Activated CD8-positive, alpha-beta memory T cell treated with anti-CD3 and anti-CD28 coated beads, Interleukin-2, amount 50 U/mL, for 1 hour (primary cell): ENCODE data around the gene SLC6A9.

ENCODE experiments used
- DNase-seq: peaks from one replicate; pipeline ENCODE4 v3.0.0-alpha.2; 2020; ENCODE audit errors: extremely low read depth

The SLC6A9 gene

GRCh38 chr1:44002165-44002564 is 29.1 kb downstream of the SLC6A9 start:
- DNase-seq, result no peak

DNA sequence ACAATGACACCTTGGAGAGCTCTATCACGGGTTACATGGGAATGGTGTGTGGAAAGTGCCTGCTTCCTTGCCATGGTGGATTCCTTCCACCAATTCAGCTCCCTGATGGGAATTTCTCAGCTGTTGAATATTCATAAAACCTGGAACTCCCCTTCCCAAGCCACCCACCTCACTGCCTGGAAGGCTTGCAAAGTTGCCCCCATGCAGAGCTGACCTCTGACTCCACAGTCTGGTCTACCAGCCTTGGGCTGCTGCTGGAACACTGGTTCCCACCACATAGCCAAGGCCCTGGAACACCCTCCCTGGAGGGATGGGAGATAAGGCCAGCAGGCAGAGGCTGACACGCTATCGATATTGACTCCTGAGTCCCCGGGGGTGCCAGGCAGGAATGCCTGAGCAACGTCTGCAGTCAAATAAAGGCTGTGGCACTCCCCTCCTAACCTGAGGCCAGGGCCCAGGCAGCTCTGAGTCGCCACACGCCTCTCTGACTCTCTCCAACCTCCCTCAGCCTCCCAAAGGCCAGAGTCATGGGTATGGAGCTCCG is 31.1 kb downstream of the SLC6A9 start:
- no peak for DNase-seq

- DNase-seq, result no peak
Measured at GRCh38 chr1:43999455-43999854, 31.8 kb downstream of the SLC6A9 start.

GRCh38 chr1:43998000-43998378 is 33.3 kb downstream of the SLC6A9 start:
- no peak for DNase-seq

GRCh38 chr1:43997295-43997999 is 33.8 kb downstream of the SLC6A9 start:
- no peak for DNase-seq

GRCh38 chr1:43996733-43997115 is 34.5 kb downstream of the SLC6A9 start:
- DNase-seq, result no peak

DNA sequence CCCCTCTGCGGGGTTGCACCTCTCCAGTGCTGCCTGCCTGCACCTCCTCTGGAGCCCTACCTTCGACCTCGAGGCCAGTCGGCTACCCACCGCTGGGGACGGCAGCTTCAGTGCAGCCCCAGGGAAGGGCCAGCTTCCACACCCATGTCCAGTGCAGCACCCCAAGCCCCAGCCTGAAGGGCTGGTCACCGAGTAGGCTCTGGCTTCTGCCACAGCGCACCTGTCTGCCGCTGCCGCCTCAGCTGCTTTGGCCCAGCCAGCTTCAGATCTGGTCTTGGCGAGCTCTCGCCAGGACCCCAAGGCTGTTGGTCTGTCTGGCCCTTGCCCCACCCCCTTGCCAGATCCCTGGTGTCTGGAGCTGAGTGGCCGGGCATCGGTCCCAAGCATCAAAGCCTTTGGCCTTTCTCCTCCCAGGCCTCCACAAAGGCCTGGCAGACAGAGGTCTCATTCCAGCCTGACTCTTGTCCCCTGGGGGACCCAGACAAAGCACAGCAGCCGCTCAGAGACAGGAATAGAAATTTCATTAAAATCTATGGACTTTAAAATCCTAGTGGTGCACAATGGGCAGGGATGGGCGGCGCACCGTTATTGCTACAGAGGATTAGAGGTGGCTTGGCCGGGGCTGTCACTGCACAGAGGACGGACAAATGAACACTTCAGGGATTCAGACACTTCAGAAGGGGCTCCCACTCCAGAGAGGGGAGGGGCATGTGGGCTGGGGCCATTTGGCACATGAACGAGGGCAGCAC is 35.1 kb downstream of the SLC6A9 start:
- DNase-seq, result no peak

DNA sequence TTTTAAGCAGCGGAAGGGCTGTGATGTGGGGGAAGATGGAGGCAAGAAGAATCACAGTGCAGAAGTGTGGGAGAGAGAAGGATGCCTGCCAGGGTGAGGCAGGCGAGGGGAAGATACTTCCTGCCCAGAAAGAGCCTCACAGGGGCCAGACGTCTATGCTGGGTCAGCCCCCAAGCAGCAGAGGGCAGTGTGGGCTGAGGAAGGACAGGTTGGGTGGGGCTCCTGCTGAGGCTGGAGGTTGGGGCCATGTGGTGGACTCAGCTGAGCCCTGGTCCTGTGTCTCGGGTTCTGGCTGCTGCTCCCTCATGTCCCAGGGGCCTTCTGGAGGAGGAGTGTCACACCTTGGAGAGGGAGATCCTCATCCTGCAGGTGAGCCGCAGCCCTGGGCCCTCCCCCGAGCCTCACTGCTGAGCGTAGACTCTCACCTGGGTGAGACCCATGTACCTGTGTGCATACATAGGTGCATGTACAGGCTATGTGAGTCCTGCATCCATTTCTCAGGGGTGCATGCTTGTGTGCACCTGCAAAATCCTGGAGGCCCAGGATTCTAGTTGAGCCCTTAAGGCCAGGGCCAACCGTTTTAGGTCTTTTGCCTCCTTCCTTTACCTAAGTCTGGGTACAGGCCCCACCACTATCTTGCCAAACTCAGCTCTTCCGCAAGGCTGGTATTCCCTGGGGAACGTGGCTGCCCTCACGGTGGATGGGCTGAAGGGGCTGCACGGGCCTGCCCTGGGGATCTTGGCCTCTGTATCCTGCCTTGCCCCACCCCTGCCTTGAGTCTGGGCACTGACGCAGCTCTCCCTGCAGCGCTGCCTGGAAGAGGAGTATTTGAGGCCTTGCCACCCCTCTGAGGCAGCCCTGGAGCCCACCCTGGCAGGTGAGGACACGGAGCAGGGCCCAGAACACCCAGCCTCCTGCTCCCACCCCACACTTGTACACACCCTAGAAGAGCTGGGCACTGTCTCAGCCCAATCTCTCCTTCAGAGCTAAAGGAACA is 36.2 kb downstream of the SLC6A9 start:
- no peak for DNase-seq

DNA sequence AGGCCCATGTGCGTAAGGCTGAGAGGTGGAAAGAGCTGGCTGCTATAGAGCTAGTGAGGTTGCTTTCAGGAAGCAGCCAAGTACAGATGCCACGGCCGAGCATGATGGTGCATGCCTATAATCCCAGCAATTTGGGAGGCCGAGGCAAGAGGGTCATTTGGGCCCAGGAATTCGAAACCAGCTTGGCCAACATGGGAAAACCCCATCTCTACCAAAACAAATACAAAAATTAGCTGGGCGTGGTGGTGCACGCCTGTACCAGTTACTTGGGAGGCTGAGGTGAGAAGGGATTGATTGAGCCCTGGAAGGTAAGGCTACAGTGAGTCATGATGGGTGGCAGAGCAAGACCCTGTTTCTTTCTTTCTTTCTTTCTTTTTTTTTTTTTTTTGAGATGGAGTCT is 37.2 kb downstream of the SLC6A9 start:
- no peak for DNase-seq

DNA sequence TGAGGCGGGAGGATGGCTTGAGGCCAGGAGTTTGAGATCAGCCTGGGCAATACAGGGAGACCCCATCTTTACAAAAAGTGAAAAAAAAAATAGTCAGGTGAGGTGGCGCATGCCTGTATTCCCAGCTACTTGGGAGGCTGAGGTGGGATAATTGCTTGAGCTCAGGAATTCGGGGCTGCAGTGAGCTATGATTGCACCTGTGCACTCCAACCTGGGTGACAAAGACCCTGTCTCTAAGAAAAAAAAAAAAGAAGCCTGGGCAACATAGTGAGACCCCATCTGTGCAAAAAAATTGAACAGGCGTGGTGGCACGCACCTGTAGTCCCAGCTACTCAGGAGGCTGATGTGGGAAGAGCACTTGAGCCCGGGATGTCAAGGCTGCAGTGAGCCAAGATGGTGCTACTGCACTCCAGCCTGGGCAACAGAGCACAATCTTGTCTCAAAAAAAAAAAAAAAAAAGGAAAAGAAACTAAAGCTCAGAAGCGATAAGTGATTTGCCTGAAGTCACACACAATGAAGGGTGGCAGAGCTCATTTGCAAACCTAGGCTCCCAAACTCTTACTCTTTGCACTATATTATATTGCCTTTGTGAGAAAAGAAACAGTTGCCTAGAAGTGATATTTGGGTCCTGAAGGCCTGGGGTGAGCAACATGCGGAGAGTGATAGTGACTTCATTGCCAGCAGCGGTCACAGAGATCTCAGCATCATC is 37.9 kb downstream of the SLC6A9 start:
- no peak for DNase-seq

- no peak for DNase-seq
Measured at GRCh38 chr1:43992232-43992995, 38.8 kb downstream of the SLC6A9 start.

DNA sequence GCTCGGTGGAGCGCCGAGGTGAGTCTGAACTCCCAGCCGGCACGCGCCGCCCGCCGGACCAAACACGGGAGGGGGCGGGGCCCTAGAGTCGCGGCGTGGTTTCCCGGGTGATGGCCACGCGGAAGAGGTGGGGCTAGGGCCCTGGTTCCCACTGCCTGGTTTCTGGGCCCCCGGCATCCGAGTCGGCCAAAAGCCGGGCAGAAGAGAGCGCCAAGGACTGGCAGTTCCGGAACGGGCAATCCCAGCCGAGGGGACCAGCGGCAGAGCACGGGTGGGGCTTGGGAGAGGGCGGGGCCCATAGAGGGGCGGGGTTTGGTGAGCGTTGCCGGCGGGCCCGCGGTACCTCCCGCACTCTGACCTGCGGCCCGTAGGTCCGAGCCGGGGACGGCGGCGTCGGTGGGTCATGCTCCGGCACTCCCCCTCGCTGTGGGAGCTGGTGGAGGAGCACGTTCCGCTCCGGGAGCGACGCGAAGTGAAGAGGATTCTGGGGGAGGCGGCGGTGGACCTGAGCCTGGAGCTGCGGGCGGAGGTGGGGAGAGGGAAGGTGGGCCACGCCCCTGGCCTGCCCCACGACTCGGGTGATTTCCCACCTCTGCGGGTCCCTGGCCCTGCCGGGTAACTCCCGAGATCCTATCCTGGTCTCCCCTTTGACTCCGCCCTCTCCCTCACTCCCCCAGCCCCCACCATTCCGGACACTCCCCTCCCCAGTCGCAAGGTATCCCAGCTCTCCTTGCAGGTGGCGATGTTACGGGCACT is 39.6 kb downstream of the SLC6A9 start, which contains the start of gene CCDC24:
TSS of gene CCDC24 (plus strand) at position 124 of the 756 bp plus-strand sequence. CDS start at position 404, 280 bp downstream.
- DNase-seq, result no peak

GRCh38 chr1:43991200-43991475 is 40.1 kb downstream of the SLC6A9 start:
- DNase-seq, result no peak

DNA sequence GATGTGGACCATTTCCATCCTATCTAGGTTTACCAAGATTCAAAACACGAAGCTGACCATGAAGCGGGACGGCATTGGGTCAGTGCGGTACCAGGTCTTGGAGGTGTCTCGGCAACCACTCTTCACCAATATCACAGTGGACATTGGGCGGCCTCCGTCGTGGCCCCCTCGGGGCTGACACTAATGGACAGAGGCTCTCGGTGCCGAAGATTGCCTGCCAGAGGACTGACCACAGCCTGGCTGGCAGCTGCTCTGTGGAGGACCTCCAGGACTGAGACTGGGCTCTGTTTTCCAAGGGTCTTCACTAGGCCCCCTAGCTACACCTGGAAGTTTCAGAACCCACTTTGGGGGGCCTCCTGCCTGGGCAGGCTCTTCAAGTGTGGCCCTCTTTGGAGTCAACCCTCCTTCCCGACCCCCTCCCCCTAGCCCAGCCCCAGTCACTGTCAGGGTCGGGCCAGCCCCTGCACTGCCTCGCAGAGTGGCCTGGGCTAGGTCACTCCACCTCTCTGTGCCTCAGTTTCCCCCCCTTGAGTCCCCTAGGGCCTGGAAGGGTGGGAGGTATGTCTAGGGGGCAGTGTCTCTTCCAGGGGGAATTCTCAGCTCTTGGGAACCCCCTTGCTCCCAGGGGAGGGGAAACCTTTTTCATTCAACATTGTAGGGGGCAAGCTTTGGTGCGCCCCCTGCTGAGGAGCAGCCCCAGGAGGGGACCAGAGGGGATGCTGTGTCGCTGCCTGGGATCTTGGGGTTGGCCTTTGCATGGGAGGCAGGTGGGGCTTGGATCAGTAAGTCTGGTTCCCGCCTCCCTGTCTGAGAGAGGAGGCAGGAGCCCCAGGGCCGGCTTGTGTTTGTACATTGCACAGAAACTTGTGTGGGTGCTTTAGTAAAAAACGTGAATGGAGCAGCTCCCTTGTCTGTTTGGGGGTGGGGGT is 40.7 kb downstream of the SLC6A9 start:
- no peak for DNase-seq

GRCh38 chr1:43987159-43987902 is 43.9 kb downstream of the SLC6A9 start:
- DNase-seq, result no peak

DNA sequence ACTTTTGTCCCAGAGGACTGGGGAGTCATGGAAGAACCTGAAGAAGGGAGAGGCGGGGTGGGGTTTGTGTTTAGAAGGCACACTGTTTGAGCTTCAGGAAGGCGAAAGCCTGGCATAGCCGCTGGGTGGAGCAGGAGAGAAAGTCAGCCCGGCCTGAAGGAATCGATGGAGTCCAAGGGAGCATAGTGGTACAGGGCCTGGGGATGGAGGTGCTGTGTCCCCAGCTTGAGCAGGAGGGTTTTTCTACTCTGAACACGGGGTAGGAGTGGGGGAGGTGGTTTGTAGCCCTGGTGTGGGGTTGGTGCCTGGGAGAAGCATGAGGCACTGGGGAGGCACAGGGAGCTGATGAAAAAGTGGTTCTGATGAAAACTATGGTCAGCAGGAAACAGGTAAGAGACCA is 44.5 kb downstream of the SLC6A9 start:
- DNase-seq, result no peak

- no peak for DNase-seq
Measured at GRCh38 chr1:43985984-43986595, 45.2 kb downstream of the SLC6A9 start.

- no peak for DNase-seq
Measured at GRCh38 chr1:43984855-43985254, 46.4 kb downstream of the SLC6A9 start.
